Esophagus muscularis mucosa (tissue), 4 donors: ENCODE data around the gene ZIC2. TPM values are rescaled to one million over a fixed set of nuclear protein-coding genes. Genes with fewer than 3 reads are reported as not detected.

ENCODE experiments used
- DNase-seq: peaks from one replicate; pipeline ENCODE4 v3.0.0-alpha.2; 2017; ENCODE audit errors: extremely low spot score
- H3K27ac ChIP-seq, 4 donors: fragments of 200-600 bp; sonication (generic); replicated peaks in 1 of 4; 1 replicate in 3 of 4; 2 replicates in 1 of 4; pipeline ENCODE4 v1.5.1; 2016 to 2019; ENCODE audit warnings: mild to moderate bottlenecking in 1 of 4
- H3K27me3 ChIP-seq, 4 donors: fragments of 200-600 bp; sonication (generic); one replicate each; pipeline versions ENCODE4 v1.5.1 to v1.6.0; 2016 to 2019
- H3K36me3 ChIP-seq, 4 donors: fragments of 200-600 bp; sonication (generic); one replicate each; pipeline ENCODE4 v1.5.1; 2016 to 2019
- H3K4me1 ChIP-seq, 4 donors: fragments of 200-600 bp; sonication (generic); one replicate each; pipeline ENCODE4 v1.5.1; 2016 to 2019
- H3K4me3 ChIP-seq, 4 donors: fragments of 200-600 bp; sonication (generic); 1 replicate in 2 of 4; 2 replicates in 2 of 4; pipeline ENCODE4 v1.5.1; 2016 to 2019; ENCODE audit warnings: mild to moderate bottlenecking in 4 of 4, moderate library complexity in 1 of 4
- H3K9me3 ChIP-seq, 4 donors: fragments of 200-600 bp; sonication (generic); 1 replicate in 3 of 4; 2 replicates in 1 of 4; pipeline ENCODE4 v1.5.1; 2016 to 2019
- CTCF ChIP-seq, 3 experiments: fragments of 200-600 bp in 2 of 3; fragments of 450-650 bp in 1 of 3; sonication (generic) in 2 of 3; IDR thresholded peaks; one replicate each; pipeline ENCODE4 v1.5.1; 2017 to 2019; ENCODE audit warnings: antibody characterized with exemption in 3 of 3, mild to moderate bottlenecking in 2 of 3, moderate library complexity in 1 of 3
- EP300 ChIP-seq: sonication (generic); formaldehyde crosslinking; IDR thresholded peaks from one replicate; pipeline ENCODE4 v1.6.1; 2017; ENCODE audit warnings: antibody characterized with exemption
- POLR2A ChIP-seq: fragments of 450-650 bp; IDR thresholded peaks from one replicate; pipeline ENCODE4 v1.6.1; 2017; ENCODE audit warnings: antibody characterized with exemption, moderate library complexity, mild to moderate bottlenecking, low read depth
- POLR2AphosphoS5 ChIP-seq, 2 donors: sonication (generic); formaldehyde crosslinking; IDR thresholded peaks; one replicate each; pipeline ENCODE4 v1.6.1; 2017; ENCODE audit warnings: antibody characterized with exemption in 2 of 2
- WGBS: methylation state at CpG from one replicate; pipeline ENCODE4 v1.1.5; 2018; 5-methylcytosine and 5-hydroxymethylcytosine counted together
- intact Hi-C: fragments of 100-400 bp; cut with DNase I; formaldehyde crosslinking; loops from one replicate; pipeline ENCODE4 v1.15.1; 2023
- total RNA-seq, 4 donors: library from RNA; depleted of rRNA; stranded (reverse); fragments of >200 nt; gene quantifications; one replicate each; pipeline versions ENCODE4 v1.1.0 to v1.2.1, GENCODE V29; 2016

The ZIC2 gene
- total RNA-seq, 4 donors from 2014 or later: not detected

- Histone ChIP-seq H3K27ac (no peak overlapping the region), H3K4me3 (peak overlapping the region in 2 of 4 donors; percentile 16 to 33), H3K27me3 (peaks cover 0 to 99% (median 50%) of the 10 kb centered on the region in 4 donors), H3K9me3 (no peaks in the 10 kb centered on the region), H3K36me3 (no peaks in the 10 kb centered on the region), H3K4me1 (peaks cover 32 to 49% (median 41%) of the 10 kb centered on the region in 4 donors)
- intact Hi-C loops: no loop called here
- WGBS: 67% methylated on average over 8 of the region's 21 CpGs
- TF ChIP-seq CTCF (IDR thresholded peaks at IDR 0.05) (no peak), POLR2AphosphoS5 (IDR thresholded peaks at IDR 0.05) (no peak), EP300 (no peak), POLR2A (no peak)
- DNase-seq: no peak
Measured at GRCh38 chr13:99955107-99955746, 26.4 kb upstream of the ZIC2 start.

GRCh38 chr13:99955747-99956472 is 25.7 kb upstream of the ZIC2 start:
- no peaks in the 10 kb centered on the region for H3K36me3 ChIP-seq
- H3K9me3 ChIP-seq: no peaks in the 10 kb centered on the region
- peaks cover 0 to 99% (median 56%) of the 10 kb centered on the region in 4 donors for H3K27me3 ChIP-seq
- H3K27ac ChIP-seq: no peak overlapping the region
- no peak for TF ChIP-seq CTCF (IDR thresholded peaks at IDR 0.05)
- TF ChIP-seq POLR2AphosphoS5 (IDR thresholded peaks at IDR 0.05): no peak
- TF ChIP-seq POLR2A: no peak
- WGBS: 3% methylated on average over 47 of the region's 57 CpGs
- H3K4me1 ChIP-seq: peaks cover 33 to 53% (median 43%) of the 10 kb centered on the region in 4 donors
- no peak for DNase-seq
- intact Hi-C loops: no loop called here
- H3K4me3 ChIP-seq: peak overlapping the region; percentile 16 to 41 (median 28)

GRCh38 chr13:99956473-99957349 is 24.9 kb upstream of the ZIC2 start:
- WGBS: 2% methylated on average over 38 of the region's 68 CpGs

More at GRCh38 chr13:99956473-99957349, 24.9 kb upstream of the ZIC2 start:
- no peaks in the 10 kb centered on the region for H3K9me3 ChIP-seq
- TF ChIP-seq EP300: no peak
- TF ChIP-seq POLR2A: no peak
- TF ChIP-seq POLR2AphosphoS5 (IDR thresholded peaks at IDR 0.05): no peak
- TF ChIP-seq CTCF (IDR thresholded peaks at IDR 0.05): no peak
- no peaks in the 10 kb centered on the region for H3K36me3 ChIP-seq
- peaks cover 33 to 53% (median 43%) of the 10 kb centered on the region in 4 donors for H3K4me1 ChIP-seq
- H3K27ac ChIP-seq: no peak overlapping the region
- intact Hi-C loops: no loop called here
- no peak for DNase-seq
- peaks cover 0 to 99% (median 60%) of the 10 kb centered on the region in 4 donors for H3K27me3 ChIP-seq
- H3K4me3 ChIP-seq: peak overlapping the region; percentile 16 to 41 (median 28)
